C4-2B (cell line): Measurements from ENCODE around the gene GTF2H4.

Source experiments
- H3K27ac ChIP-seq: fragments of 450-650 bp; 2 replicates; pipeline ENCODE4 v1.5.1; 2017
- ZFX ChIP-seq: fragments of 450-650 bp; IDR thresholded peaks from 2 replicates; pipeline ENCODE4 v1.6.1; 2017
- TF ChIP-seq, protein P1 (sequence below): fragments of 450-650 bp; conservative IDR thresholded peaks from 2 replicates; pipeline ENCODE4 v1.5.1; 2017; ENCODE audit warnings: mild to moderate bottlenecking

GTF2H4 gene

DNA sequence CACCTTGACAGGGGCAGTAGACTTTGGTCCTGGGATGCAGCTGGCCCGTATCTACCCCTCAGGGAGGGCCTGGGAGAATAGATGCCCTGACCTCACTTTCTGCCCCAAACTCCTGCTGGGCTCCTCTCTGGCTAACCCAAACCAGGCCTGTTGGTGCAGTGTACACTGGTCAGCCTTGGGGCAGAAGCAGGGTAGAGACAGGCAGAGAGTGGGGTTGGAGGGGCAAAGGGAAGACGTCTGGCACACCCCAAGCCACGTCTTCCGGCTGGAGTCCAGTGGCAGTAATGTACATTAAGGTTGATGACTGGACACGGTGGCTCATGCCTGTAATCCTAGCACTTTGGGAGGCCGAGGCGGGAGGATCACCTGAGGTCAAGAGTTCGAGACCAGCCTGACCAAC is 14.3 kb upstream of the GTF2H4 start:
- TF ChIP-seq ZFX = no peak
- TF ChIP-seq, protein P1, sequence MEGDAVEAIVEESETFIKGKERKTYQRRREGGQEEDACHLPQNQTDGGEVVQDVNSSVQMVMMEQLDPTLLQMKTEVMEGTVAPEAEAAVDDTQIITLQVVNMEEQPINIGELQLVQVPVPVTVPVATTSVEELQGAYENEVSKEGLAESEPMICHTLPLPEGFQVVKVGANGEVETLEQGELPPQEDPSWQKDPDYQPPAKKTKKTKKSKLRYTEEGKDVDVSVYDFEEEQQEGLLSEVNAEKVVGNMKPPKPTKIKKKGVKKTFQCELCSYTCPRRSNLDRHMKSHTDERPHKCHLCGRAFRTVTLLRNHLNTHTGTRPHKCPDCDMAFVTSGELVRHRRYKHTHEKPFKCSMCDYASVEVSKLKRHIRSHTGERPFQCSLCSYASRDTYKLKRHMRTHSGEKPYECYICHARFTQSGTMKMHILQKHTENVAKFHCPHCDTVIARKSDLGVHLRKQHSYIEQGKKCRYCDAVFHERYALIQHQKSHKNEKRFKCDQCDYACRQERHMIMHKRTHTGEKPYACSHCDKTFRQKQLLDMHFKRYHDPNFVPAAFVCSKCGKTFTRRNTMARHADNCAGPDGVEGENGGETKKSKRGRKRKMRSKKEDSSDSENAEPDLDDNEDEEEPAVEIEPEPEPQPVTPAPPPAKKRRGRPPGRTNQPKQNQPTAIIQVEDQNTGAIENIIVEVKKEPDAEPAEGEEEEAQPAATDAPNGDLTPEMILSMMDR = no peak
- no peak overlapping the region for H3K27ac ChIP-seq

DNA sequence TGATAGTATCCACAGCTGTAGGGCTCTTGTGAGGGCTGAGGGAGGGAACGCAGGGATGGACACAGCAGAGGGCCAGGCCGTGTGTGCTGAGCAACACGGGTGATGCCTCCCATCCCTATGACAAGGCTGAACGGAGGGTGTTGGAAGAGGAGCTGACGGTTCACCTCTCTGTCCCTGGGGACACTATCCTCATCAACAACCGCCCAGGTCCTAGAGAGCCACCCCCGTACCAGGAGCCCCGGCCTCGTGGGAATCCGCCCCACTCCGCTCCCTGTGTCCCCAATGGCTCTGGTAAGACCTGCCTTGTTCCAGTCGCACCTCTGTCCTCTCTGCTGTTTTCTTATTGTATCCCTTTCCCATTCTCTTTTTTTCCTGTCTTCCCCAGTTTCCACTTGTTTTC is 13.6 kb upstream of the GTF2H4 start:
- H3K27ac ChIP-seq = no peak overlapping the region
- TF ChIP-seq, protein P1 = no peak
- no peak for TF ChIP-seq ZFX

DNA sequence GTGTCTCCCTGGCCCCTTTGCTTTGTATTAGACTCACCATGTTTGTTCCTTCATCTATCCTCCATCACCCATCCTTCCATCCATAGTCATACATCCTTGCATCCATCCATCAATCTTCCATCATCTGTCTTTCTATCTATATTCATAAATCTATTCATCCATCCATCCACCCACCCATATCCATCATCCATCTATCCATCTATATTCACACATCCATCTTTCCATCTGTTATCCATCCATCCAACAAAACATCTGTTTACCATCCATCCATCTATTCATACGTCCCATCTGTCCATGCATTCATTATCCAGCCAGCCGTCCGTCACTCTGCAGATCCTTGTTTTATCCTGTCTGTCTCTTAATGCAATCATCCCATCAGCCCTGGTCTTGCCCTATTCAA is 13.1 kb upstream of the GTF2H4 start:
- TF ChIP-seq, protein P1 = no peak
- no peak for TF ChIP-seq ZFX
- H3K27ac ChIP-seq = no peak overlapping the region

GRCh38 chr6:30895343-30895742 is 12.7 kb upstream of the GTF2H4 start:
- no peak overlapping the region for H3K27ac ChIP-seq

GRCh38 chr6:30896541-30896940 is 11.5 kb upstream of the GTF2H4 start:
- TF ChIP-seq, protein P1 = no peak
- TF ChIP-seq ZFX = no peak
- H3K27ac ChIP-seq = no peak overlapping the region

More at GRCh38 chr6:30895343-30895742, 12.7 kb upstream of the GTF2H4 start:
- TF ChIP-seq, protein P1 = no peak
- TF ChIP-seq ZFX = no peak

DNA sequence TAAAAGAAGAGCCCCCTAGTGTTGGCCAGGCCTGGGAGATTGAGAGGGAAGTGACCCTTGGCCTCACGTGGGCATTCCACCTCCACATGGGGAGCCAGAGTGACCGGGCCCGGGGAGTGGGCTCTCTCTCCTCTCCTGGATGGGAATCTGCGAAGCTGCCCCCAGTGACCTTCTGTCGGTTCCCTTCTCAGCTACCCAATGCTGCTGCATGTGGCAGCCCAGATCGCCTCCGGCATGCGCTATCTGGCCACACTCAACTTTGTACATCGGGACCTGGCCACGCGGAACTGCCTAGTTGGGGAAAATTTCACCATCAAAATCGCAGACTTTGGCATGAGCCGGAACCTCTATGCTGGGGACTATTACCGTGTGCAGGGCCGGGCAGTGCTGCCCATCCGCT is 10.1 kb upstream of the GTF2H4 start:
- H3K27ac ChIP-seq = no peak overlapping the region
- TF ChIP-seq, protein P1 = no peak
- TF ChIP-seq ZFX = no peak

- H3K27ac ChIP-seq = no peak overlapping the region
- TF ChIP-seq, protein P1 = no peak
- no peak for TF ChIP-seq ZFX
These were observed 9.2 kb upstream of the GTF2H4 start for GRCh38 chr6:30898750-30899360.
